ENCODE data around the gene PRELID1.

GRCh38 chr5:177332031-177332895, 28.7 kb downstream of the PRELID1 start:
- no peak for TF ChIP-seq CTCF (IDR thresholded peaks at IDR 0.05; ENCODE audit: insufficient read depth, low read length, poor library complexity, severe bottlenecking)
- TF ChIP-seq EZH2phosphoT487 (conservative IDR thresholded peaks at IDR 0.05; ENCODE audit: low read length) = no peak
